Measurements from ENCODE around the gene NXN. TPM values are rescaled to one million over a fixed set of nuclear protein-coding genes. Genes with fewer than 3 reads are reported as not detected.
"Not testable (repeated sequence)": the region's sequence is repeated elsewhere in the genome, so short reads cannot be mapped to it uniquely, and the experiment has no call there.

Gene NXN
- total RNA-seq, 2 donors from 2014 or later: 15.6 to 17.5 TPM

GRCh38 chr17:907725-908124 is 71.9 kb downstream of the NXN start:
- Histone ChIP-seq H3K4me1 (no peaks in the 10 kb centered on the region), H3K36me3 (no peaks in the 10 kb centered on the region)

DNA sequence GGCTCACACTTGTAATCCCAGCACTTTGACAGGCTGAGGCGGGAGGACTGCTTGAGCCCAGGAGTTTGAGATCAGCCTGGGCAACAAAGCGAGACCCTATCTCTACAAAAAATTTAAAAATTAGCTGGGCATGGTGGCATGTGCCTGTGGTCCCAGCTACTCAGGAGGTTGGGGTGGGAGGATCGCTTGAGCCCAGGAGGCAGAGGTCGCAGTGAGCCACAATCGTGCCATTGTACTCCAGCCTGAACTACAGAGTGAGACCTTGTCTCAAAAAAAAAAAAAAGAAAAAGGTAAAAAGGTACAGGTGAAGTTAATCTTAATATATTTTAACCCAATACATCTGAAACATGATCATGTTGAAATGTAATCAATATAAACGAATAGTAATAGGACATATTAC is 73.9 kb downstream of the NXN start:
- not testable (repeated sequence) for DNase-seq (ENCODE audit: low spot score); H3K9me3 ChIP-seq
- peaks cover 0 to 19% of the 10 kb centered on the region in 2 donors for H3K4me1 ChIP-seq

More at GRCh38 chr17:907725-908124, 71.9 kb downstream of the NXN start:
- no peak overlapping the region for H3K4me3 ChIP-seq
- no peaks in the 10 kb centered on the region for H3K27me3 ChIP-seq
- H3K9me3 ChIP-seq: no peaks in the 10 kb centered on the region
- TF ChIP-seq CTCF (IDR thresholded peaks at IDR 0.05): no peak
- DNase-seq (ENCODE audit: low spot score): no peak
- no peak overlapping the region for H3K27ac ChIP-seq

GRCh38 chr17:903691-904481 is 75.7 kb downstream of the NXN start:
- no peak for DNase-seq (ENCODE audit: low spot score)
- Histone ChIP-seq H3K9me3 (no peaks in the 10 kb centered on the region), H3K36me3 (no peaks in the 10 kb centered on the region), H3K4me3 (no peak overlapping the region), H3K27me3 (no peaks in the 10 kb centered on the region), H3K27ac (no peak overlapping the region), H3K4me1 (peaks cover 0 to 30% of the 10 kb centered on the region in 2 donors)
- TF ChIP-seq CTCF (IDR thresholded peaks at IDR 0.05): no peak

More for the DNA sequence above, 73.9 kb downstream of the NXN start:
- H3K27me3 ChIP-seq, H3K4me3 ChIP-seq, H3K27ac ChIP-seq, H3K36me3 ChIP-seq: not testable (repeated sequence)

DNA sequence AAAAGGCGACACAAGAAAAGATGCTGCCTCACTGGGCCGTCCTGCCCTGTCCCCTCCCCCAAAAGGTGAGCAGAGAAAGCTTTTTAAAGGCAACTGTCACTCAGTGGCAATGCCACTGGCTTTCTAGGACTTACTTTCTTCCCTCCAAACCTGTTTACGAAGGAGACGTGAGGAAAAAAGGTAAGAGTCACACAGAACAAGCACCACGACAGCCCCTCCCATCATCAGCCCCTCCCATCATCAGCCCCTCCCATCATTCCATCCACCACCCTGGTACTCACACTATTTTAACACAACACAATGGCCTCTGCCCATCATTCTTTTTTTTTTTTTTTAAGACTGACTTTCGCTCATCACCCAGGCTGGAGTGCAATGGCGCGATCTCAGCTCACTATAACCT is 77.1 kb downstream of the NXN start:
- no peak overlapping the region for H3K4me3 ChIP-seq
- TF ChIP-seq CTCF (IDR thresholded peaks at IDR 0.05): no peak
- H3K36me3 ChIP-seq: no peaks in the 10 kb centered on the region
- DNase-seq (ENCODE audit: low spot score): no peak
- no peaks in the 10 kb centered on the region for H3K27me3 ChIP-seq
- H3K4me1 ChIP-seq: peaks cover 0 to 30% of the 10 kb centered on the region in 2 donors
- peak overlapping the region; percentile 83 to 90 for H3K27ac ChIP-seq
- no peaks in the 10 kb centered on the region for H3K9me3 ChIP-seq

GRCh38 chr17:901964-902363 is 77.6 kb downstream of the NXN start:
- Histone ChIP-seq H3K36me3 (no peaks in the 10 kb centered on the region), H3K27ac (peak overlapping the region; percentile 83 to 90), H3K4me1 (peaks cover 0 to 30% of the 10 kb centered on the region in 2 donors), H3K27me3 (no peaks in the 10 kb centered on the region), H3K4me3 (peak overlapping the region in 1 of 2 donors; percentile 8), H3K9me3 (no peaks in the 10 kb centered on the region)
- DNase-seq (ENCODE audit: low spot score): no peak
- no peak for TF ChIP-seq CTCF (IDR thresholded peaks at IDR 0.05)

DNA sequence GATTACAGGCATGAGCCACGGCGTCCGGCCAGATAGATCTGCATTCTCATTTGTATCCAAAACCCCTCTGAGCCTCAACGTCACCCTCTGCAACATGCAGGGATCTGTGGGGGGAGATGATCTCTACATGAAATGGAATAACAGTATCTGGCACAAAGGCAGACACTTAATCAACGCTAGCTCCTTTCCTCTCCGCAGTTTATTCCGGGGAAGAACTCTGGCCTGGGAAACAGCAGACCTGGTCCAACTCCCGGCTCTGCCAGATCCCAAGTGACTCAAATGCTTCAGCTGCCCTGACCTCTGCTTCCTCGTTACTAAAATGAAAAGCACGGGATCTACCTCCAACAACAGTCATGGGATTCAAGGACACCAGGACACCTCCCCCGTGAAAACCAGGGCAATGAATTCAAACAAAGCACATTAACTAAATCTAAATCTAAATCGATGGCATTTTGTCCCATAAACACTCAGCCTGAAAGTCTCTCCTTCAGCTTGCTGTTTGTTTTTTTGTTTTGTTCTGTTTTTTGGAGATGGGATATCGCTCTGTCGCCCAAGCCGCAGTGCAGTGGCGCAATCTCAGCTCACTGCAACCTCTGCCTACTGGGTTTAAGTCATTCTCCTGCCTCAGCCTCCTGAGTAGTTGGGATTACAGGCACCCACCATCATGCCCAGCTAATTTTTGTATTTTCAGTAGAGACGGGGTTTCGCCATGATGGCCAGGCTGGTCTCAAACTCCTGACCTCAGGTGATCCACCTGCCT is 78.2 kb downstream of the NXN start:
- Histone ChIP-seq H3K36me3 (no peaks in the 10 kb centered on the region), H3K27me3 (no peaks in the 10 kb centered on the region), H3K4me1 (peaks cover 0 to 30% of the 10 kb centered on the region in 2 donors), H3K4me3 (peak overlapping the region in 1 of 2 donors; percentile 8), H3K27ac (peak overlapping the region; percentile 83 to 90), H3K9me3 (no peaks in the 10 kb centered on the region)
- DNase-seq (ENCODE audit: low spot score): peak; percentile 82
- TF ChIP-seq CTCF (IDR thresholded peaks at IDR 0.05): no peak
